HG02938 (cell line): ENCODE measurements around the gene PSTPIP2.

Experiments
- ATAC-seq: cut with Tn5 transposase; IDR thresholded peaks from one replicate; pipeline ENCODE4 v1.9.1; 2021; ENCODE audit warnings: mild to moderate bottlenecking, moderate library complexity; ENCODE audit not compliant: unreplicated experiment

The PSTPIP2 gene

DNA sequence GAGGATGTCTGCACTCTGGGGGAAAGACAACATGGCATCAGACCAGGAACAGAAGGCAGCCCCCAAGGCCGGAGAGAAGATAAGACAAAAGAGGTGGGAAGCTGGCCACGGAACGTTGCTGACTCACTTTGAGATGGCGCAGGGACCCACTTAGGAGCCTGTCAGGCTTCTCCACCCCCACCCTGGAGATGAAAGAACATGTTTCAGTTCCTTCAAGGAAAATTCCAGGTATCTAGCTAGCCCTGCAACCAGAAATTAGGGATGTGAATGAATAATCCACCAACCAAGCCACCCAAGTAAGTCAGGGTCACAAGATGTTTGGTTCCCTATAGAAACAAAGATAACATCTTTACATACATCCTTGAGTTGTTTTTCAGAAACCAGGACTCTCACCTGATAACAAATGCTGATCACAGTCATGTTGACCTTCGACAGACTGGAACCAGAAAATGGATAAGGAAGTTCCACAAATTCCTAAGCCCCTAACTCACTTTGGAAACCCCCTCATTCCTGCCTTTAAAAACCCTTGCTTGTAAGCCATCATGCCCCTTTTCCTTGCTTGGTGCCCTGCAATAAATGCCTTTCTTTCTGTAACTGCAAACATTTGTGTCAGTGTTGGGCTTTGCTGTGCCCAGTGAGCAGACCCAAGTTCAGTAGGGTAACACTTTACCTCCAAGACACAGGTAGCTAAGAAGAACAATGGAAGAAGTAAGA lies 31.9 kb downstream of the PSTPIP2 start:
- no peak for ATAC-seq

DNA sequence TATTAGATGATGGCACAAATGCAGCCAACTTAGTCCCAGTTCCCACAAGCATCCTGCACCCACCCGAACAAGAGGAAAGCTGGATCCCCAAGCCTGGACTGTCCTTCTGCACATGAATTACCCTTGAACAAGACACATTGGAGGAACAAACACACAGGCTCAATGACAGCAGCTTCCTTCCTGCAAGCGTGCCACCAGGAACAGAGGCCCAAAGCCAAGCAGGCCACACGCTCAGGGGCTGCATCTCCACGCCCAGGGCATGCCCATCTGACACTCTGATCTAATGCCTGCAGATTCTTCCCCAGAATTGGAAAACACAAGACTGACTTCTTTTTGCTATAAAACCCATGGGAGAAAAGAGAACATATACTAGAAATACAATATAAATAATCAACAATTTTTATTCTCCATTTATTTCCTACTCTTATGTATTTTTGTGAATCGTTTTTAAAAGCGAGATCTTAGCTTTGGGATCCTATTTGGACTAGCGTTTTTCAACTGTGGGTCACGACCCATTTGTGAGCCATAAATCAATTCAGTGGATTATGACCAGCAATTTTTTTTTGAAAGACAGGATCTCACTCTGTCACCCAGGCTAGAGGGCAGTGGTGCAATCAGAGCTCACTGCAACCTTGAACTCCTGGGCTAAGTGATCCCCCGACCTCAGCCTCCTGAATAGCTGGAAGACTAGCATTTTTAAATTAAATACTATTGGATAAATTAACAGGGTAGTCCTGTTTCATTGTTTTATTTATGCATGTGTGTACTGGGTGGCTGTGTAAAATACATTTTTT lies 34.4 kb downstream of the PSTPIP2 start:
- no peak for ATAC-seq

DNA sequence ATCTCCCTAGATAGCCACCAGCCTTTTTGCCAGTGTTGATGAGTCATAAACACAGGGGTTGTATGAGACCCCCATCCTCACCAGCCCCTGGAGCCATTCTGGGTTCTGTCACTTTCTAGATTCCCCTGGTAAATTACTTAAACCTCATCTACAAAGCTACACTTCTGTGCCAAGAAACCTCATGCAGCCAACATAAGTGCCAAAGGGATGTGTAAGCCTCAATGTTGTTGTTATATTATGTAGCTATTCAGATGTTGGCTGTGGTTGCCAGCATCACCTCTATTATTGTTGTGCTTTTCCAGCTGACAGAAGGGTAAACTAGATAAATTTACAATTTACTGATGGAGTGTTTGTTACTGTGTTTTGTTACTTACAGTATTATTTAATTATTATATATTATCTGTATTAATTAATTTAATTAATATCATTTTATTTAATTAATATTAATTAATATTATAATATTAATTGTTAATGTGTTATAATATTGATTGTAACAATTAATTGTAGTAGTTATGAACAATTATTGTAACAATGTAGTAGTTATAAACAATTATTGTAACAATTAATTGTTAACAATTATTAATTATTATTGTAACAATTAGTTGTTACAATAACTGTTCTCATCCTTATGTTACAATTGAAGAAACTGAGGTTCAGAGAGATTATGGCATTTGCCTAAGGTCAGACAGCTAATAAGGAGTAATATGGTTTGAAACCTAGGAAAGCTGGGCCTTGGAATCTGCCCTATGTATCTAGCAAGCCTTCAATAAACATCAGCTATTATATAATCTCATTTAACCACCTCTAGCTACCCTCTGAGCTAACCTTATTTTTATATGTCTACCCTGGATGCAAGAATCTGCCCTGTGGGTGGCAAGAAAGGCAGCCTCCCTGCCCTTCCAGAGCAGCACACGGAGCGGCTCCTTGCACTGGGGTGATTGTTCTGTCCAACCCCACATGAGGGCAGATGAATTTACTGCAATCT lies 36.1 kb downstream of the PSTPIP2 start:
- ATAC-seq: no peak

DNA sequence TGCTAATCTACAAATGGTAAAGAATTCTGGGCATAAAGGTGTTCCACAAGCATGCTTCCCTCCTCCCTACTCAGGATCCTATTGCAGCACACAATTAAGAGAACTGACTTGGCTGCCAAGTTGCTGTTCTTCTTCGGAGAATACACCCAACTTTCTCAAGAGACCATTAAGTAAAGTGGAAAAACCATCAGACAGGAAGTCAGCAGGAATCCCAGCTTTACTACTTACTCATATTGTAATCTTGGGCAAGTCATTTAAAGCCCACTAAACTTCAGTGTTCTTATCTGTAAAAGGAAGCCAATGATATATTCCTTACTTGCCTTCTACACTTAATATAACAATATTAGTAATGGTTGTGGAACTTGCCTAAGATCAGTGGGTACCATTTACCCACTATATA lies 37.8 kb downstream of the PSTPIP2 start:
- ATAC-seq: no peak

DNA sequence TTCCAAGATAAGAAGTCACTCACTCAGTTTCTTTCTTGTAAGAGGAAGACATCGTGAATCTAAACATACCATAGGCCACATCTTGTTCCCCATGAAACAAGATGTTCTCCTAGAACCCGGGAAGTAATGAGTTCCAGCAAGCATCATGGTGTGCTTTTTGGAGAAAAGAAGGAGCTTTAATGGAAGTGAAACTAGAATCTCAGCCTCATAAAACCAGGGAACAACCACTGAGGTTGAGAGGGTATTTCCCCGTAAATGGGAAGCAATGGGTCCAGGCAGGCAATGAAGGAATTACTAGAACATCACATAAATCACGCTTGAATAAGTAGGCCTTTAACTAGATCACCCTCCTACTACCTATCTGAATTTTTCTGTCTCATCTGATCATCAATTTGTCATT lies 40.3 kb downstream of the PSTPIP2 start:
- ATAC-seq: no peak

DNA sequence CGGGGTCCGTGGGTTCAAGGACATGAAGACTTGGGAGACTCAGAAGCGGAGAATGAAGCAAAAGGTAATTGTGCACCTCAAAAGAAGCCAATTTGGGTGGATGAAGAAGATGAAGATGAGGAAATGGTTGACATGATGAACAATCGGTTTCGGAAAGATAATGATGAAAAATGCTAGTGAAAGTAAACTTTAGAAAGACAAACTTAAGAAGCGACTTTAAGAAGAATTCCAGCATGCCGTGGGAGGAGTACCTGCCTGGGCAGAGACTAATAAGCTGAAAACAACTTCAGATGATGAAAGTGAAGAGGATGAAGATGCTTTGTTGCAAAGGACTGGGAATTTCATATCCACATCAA lies 43.5 kb downstream of the PSTPIP2 start:
- ATAC-seq: no peak

DNA sequence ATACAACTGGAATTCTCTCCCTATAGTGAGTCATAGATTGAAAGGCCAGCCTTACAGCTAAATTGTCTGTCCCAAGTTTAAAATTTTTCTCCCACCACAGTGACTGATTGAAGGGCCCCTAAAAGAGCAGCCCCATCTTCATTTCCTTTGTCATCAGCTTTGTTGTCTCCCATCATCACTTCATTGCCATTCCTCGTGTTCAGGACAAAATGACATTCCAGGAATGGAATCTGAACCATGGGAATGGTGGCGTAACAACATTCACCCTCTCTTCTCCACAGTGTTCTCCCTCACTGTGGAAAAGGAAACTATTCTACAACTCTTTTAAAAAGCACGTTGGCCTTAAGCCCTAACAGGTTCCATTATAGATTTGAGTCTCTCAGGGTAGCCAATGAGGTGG lies 52.1 kb downstream of the PSTPIP2 start:
- no peak for ATAC-seq

DNA sequence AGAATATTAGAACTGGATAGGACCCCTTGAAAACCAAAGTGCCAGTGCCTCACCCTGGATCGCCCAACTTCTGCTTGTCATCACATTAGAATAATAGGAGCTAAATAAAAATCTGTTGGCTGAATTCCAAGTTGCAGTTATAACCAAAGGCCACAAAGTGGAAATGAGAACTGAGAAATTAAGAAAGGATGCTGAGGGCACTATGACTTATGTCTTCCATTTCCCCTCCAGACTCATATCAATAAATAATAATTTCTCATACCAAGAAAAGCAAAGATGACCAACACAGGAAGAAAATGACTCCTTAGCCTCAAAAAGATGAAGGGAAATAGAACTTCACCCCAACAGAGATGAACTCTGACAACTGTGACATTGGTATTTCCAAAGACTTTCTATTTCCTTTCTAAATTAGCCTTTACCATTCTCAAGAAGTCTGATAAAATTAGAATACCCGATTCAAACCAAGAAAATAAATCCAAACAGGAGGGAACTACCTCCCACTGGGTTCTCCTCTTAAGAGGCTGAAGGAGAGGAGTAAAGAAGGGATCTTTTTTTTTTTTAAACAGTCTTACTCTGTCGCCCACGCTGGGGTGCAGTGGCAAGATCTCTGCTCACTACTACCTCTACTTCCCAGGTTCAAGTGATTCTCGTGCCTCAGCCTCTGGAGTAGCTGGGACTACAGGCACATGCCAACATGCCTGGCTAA lies 58.4 kb downstream of the PSTPIP2 start:
- ATAC-seq: peak; percentile 82

DNA sequence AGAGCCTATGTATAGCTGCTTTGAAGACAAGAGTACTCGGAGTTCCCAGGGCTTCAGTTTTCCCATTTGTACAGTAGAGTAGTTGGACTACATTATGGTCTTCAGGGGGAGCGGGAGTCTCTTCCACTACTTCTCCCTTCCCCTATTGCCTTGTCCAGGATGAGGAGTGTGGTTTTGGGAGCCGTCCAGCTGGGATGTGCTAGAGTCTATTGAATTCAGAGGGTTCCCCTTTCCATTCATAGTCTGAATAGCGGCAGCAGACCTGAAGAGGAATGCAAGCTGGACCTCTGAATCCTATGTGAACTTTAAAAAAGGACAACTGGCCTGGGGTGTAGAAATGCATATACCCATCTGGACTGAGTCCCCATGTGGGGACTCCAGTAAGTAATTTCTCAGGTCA lies 61.4 kb downstream of the PSTPIP2 start:
- no peak for ATAC-seq

DNA sequence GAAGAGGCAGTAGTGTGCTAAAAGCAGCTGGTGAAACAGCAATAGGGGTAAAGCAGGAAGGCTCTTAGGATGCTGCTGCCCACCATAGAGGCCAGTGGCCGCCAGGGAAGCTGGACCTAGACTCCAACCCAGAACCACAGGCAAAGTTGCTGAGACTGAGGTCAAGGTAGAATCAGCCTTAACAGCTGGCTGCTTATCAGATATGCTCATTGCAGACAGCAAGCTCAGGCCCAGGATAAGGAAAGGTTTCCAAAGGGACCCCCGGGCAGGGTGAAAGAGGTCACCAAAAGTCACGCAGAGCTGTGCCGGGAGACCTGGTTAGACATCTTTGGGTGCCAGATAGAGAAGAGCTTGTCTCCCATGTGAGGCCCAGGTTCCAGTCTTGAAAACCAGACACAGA lies 62.0 kb downstream of the PSTPIP2 start:
- no peak for ATAC-seq

DNA sequence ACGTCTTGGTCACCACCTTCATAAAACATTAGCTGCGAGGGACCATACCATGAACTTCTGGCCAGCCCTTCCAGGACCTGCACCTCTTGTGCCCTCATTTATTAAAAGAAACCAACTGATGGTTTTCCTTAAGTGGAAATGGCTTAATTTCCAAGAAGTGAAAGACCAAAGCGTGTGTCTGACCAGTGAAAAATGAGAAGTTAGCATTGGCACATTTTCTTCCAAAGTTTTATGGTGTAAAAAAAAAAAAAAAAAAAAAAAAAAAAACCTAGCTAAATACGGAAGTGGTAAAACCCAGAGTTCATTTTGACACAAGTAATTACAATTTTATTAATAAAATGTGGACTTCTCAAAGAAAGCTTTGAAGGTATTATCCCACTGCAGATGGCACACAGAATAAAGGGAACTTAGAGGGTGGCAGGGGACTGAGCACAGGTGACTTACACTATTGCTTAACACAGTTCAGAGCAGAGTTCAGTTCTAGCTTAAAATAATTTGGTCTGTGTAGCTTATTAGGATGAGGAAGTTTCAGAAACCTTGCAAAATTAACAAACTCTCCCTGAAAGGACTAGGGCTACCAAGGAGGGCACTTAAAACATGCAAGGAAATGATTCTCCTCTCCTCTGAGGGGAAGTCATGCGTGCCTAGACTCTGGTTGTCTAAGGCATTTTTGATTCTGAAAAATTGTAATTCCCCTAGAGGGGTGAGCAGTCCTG lies 62.8 kb downstream of the PSTPIP2 start:
- ATAC-seq: no peak

DNA sequence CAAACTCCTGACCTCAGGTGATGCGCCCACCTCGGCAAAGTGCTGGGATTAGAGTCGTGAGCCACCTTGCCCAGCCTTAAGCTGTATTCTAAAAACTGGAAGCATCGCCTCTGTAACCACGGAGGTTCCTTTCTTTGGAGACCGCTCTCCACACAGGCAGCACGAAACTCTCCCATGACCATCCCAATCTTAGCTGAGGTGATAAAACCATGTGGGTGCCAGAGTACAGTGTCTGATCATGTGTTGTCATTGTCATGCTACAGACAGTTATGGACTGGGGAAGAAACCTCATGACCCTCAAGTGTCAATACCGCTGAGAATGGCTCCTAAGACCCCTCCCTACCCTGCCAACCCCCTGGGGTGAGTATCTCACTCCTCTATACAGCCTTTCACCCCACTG lies 63.5 kb downstream of the PSTPIP2 start:
- no peak for ATAC-seq

DNA sequence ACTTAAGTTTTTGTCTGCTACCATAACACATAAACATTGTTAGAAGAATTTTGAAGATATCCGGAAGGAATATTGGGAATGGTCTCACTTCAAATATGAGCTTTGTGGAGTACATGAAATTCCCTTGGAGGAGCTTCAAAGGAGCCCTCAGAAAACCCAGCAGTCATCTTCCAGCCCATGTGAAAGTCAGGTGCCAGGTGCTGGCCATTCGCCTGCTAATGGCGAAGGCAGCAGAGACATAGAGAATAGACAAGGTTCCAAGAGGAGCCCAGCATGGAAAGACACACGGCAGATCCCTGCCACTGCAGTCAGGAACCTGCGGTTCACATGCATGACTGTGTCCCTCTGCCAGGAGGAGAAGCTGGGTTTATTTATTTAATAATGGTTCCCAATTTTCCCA lies 64.9 kb downstream of the PSTPIP2 start:
- no peak for ATAC-seq

DNA sequence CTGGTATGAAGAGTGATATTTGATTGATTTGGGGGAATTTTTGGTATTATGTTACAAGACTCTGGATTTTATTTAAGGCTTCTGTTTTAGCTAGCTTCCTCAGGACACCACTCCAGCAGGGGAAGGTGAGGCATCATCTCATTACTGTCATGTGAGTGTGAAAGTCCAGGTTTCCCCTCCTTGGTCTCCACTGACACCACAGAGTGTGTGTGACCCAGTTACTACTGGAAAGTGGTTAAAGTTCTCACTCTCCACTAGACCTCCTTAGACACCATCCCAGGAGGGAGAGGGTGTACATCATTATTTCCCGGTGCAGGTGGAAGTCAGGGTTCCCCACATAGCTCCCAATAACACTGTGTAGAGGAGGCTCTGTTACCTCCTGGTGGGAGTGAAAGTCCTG lies 69.1 kb downstream of the PSTPIP2 start:
- no peak for ATAC-seq

DNA sequence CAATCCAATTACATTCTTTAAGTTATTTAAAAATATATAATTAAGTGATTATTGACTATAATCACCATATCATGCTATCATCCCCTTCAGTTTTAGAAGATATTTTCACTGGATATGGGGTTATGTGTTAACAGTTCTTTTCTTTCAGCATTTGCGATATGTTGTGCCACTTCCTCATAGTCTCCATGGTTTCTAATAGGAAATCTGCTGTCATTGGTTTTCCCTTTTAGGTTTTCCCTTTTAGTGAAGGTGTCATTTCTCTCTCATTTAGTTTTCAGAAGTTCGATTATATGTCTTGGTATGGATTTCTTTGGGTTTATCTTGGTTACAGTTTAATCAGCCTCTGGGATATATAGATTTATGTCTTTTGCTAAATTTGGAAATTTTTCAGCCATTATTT lies 70.2 kb downstream of the PSTPIP2 start:
- no peak for ATAC-seq

DNA sequence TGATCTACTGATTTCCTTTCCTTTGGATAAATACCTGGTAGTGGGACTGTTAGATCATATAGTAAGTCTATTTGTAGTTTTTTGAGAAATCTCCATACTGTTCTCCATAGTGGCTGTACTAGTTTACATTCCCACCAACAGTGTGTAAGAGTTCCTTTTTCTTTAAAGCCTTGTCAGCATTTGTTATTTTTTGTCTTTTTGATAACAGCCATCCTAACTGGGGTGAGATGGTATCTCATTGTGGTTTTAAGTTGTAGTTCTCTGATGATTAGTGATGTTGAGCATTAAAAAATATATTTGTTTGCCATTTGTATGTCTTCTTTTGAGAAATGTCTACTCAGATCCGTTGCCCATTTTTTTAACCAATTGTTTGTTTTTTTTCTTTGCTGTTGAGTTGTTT lies 71.0 kb downstream of the PSTPIP2 start:
- no peak for ATAC-seq

DNA sequence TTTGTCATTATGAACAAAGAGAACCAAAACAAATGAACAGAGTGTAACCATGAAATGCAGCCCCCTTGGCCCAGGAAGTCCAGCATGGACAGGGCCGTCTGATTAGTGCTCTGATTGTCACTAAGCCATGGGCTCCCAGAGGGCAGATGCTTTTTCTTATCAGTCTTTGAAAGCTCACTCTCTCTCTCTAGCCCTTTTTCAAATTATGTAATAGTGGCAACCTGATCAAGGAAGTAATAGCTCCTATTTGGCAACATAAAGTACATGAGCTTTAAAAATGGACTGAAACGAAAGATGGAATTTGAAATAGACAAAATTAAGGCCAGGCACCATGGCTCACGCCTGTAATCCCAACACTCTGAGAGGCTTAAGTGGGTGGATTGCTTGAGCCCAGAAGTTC lies 72.5 kb downstream of the PSTPIP2 start:
- ATAC-seq: no peak

DNA sequence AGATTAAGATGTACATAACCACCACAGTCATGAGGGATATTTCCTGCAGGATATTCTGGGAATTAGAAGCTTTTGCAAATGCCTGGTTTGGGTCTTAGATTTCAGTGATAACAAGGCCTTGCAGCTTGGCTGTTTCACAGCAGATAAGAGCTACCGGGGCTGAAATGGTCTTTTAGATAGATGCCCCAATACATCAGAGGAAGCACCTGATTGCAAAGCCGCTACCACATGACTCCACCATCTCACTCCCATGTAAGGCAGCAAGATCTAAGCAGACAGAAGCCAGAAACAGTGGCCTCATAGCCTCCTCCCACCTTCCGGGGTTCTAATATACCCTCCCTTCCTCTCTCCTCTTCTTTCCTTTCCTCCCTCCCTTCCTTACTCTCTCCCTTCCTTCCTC lies 73.8 kb downstream of the PSTPIP2 start:
- no peak for ATAC-seq

DNA sequence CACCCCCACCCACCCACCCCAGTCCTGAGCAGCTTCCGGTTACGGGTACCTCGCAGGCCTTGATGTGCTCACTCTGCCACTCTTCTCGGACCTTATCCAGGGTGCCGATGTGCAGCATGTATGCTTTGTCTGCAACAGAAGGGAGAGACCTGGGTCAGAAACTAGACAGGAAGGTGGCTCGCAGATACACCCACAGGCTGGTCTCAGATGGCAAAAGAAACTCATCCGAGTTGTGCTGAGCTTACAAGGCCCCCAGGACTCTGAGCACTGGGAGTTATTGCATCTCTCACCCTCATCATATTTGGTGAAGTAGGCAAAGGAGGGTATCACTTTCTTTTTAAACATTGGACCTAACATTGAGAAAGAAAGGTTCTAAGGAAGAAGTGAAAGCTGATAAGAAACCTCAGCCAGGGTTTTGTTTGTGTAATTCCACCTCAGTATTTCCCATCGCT lies 74.3 kb downstream of the PSTPIP2 start:
- no peak for ATAC-seq

DNA sequence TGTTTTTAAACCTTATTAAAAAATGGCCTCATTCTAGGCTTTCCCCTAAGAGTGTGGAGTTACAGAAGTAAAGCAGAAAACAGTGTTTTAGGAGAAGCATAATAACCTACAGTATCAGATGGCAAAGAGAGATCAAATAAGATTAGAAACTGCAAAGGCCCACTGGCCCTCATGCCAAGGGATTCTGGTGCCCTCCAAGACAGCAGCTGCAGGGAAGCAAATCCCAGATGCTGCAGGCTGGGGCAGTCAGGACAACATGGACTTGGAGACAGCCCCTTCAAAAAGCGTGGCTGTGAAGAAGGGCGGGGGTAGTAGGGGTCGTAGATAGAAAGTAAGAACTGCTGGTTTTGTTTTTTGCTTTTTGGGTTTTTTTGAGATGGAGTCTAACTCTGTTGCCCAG lies 76.6 kb downstream of the PSTPIP2 start:
- no peak for ATAC-seq
